Measurements from ENCODE around the gene TNNC1. TPM values are rescaled to one million over a fixed set of nuclear protein-coding genes. Genes with fewer than 3 reads are reported as not detected.

Gene TNNC1
- total RNA-seq, 1 experiment from 2014 or later = 5.6 TPM

GRCh38 chr3:52490939-52491526, 37.2 kb upstream of the TNNC1 start (continued):
- TF ChIP-seq, protein P1, sequence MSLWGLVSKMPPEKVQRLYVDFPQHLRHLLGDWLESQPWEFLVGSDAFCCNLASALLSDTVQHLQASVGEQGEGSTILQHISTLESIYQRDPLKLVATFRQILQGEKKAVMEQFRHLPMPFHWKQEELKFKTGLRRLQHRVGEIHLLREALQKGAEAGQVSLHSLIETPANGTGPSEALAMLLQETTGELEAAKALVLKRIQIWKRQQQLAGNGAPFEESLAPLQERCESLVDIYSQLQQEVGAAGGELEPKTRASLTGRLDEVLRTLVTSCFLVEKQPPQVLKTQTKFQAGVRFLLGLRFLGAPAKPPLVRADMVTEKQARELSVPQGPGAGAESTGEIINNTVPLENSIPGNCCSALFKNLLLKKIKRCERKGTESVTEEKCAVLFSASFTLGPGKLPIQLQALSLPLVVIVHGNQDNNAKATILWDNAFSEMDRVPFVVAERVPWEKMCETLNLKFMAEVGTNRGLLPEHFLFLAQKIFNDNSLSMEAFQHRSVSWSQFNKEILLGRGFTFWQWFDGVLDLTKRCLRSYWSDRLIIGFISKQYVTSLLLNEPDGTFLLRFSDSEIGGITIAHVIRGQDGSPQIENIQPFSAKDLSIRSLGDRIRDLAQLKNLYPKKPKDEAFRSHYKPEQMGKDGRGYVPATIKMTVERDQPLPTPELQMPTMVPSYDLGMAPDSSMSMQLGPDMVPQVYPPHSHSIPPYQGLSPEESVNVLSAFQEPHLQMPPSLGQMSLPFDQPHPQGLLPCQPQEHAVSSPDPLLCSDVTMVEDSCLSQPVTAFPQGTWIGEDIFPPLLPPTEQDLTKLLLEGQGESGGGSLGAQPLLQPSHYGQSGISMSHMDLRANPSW (CRISPR knock-in tag; conservative IDR thresholded peaks at IDR 0.05; ENCODE audit: low read depth) = no peak
- TF ChIP-seq ESRRA (CRISPR knock-in tag; IDR thresholded peaks at IDR 0.05; ENCODE audit: borderline replicate concordance) (no peak), SMAD3 (CRISPR knock-in tag; IDR thresholded peaks at IDR 0.05; ENCODE audit: borderline replicate concordance) (no peak), E2F5 (CRISPR knock-in tag; IDR thresholded peaks at IDR 0.05) (no peak), ATF3 (CRISPR knock-in tag; conservative IDR thresholded peaks at IDR 0.05) (no peak)

DNA sequence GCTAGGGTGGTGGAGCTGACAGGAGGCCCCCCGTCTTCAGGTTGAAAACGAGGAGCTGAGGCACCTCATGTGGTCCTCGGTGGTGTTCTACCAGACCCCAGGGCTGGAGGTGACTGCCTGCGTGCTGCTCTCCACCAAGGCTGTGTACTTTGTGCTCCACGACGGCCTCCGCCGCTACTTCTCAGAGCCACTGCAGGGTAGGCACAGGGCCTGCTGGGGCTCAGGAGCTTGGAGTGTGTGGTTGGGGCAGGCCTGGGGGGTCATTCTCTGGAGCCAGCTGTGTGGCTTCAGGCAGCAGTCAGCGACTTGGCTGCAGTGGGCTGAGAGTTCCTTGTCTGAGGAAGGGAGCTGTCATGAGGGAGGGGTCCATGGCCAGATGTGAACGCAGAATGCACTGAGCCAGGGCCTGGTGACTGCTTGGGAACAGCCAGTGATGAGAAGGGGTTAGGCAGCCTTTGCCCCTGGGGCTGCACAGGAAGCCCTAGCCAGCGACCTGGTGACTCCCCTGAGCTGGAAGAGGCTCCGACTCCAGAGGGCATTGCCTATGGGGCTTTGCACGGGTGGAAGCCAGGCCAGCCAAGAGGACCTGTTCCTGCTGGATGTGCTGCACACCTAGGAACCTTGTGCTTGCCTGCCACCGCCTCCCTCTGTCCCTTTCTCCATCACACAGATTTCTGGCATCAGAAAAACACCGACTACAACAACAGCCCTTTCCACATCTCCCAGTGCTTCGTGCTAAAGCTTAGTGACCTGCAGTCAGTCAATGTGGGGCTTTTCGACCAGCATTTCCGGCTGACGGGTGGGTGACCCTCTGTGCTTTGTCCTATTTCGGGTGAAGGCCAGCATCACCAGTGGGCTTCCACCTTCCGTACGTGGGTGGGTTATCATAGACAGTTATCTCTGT, 36.4 kb upstream of the TNNC1 start:
- Mint-ChIP-seq H3K4me3 (no peak overlapping the region), H3K36me3 (peaks cover 24% of the 10 kb centered on the region), H3K27me3 (ENCODE audit: low read depth) (no peaks in the 10 kb centered on the region), H3K9me3 (no peaks in the 10 kb centered on the region), H3K27ac (no peak overlapping the region), H3K4me1 (no peaks in the 10 kb centered on the region)
- DNase-seq (ENCODE audit: low spot score) = no peak
- POLR2A ChIA-PET = no interaction called here
- CTCF ChIA-PET = interaction anchor here (1.4 to 3.6 kb wide), 2 partner anchors 9 to 18 kb away, joined by 5 to 10 read pairs; no protein-coding TSS in a partner anchor
- ATAC-seq = no peak
- TF ChIP-seq, protein P2, sequence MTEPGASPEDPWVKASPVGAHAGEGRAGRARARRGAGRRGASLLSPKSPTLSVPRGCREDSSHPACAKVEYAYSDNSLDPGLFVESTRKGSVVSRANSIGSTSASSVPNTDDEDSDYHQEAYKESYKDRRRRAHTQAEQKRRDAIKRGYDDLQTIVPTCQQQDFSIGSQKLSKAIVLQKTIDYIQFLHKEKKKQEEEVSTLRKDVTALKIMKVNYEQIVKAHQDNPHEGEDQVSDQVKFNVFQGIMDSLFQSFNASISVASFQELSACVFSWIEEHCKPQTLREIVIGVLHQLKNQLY (CRISPR knock-in tag; IDR thresholded peaks at IDR 0.05) = no peak
- no peak for TF ChIP-seq JUN (CRISPR knock-in tag; IDR thresholded peaks at IDR 0.05)
- no peak for TF ChIP-seq GABPB1 (CRISPR knock-in tag; IDR thresholded peaks at IDR 0.05)
- TF ChIP-seq, protein P3, sequence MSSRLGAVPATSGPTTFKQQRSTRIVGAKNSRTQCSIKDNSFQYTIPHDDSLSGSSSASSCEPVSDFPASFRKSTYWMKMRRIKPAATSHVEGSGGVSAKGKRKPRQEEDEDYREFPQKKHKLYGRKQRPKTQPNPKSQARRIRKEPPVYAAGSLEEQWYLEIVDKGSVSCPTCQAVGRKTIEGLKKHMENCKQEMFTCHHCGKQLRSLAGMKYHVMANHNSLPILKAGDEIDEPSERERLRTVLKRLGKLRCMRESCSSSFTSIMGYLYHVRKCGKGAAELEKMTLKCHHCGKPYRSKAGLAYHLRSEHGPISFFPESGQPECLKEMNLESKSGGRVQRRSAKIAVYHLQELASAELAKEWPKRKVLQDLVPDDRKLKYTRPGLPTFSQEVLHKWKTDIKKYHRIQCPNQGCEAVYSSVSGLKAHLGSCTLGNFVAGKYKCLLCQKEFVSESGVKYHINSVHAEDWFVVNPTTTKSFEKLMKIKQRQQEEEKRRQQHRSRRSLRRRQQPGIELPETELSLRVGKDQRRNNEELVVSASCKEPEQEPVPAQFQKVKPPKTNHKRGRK (CRISPR knock-in tag; IDR thresholded peaks at IDR 0.05; ENCODE audit: borderline replicate concordance) = no peak
- no peak for TF ChIP-seq RELA (CRISPR knock-in tag; IDR thresholded peaks at IDR 0.05; ENCODE audit: borderline replicate concordance)
- no peak for TF ChIP-seq ZNF121 (CRISPR knock-in tag; IDR thresholded peaks at IDR 0.05)
- no peak for TF ChIP-seq ZNF232 (CRISPR knock-in tag; IDR thresholded peaks at IDR 0.05)
- TF ChIP-seq, protein P4, sequence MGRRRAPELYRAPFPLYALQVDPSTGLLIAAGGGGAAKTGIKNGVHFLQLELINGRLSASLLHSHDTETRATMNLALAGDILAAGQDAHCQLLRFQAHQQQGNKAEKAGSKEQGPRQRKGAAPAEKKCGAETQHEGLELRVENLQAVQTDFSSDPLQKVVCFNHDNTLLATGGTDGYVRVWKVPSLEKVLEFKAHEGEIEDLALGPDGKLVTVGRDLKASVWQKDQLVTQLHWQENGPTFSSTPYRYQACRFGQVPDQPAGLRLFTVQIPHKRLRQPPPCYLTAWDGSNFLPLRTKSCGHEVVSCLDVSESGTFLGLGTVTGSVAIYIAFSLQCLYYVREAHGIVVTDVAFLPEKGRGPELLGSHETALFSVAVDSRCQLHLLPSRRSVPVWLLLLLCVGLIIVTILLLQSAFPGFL (CRISPR knock-in tag; IDR thresholded peaks at IDR 0.05; ENCODE audit: borderline replicate concordance) = no peak
- TF ChIP-seq, protein P5, sequence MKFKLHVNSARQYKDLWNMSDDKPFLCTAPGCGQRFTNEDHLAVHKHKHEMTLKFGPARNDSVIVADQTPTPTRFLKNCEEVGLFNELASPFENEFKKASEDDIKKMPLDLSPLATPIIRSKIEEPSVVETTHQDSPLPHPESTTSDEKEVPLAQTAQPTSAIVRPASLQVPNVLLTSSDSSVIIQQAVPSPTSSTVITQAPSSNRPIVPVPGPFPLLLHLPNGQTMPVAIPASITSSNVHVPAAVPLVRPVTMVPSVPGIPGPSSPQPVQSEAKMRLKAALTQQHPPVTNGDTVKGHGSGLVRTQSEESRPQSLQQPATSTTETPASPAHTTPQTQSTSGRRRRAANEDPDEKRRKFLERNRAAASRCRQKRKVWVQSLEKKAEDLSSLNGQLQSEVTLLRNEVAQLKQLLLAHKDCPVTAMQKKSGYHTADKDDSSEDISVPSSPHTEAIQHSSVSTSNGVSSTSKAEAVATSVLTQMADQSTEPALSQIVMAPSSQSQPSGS (CRISPR knock-in tag; IDR thresholded peaks at IDR 0.05; ENCODE audit: borderline replicate concordance, low read depth) = no peak
- no peak for TF ChIP-seq ERG (CRISPR knock-in tag; IDR thresholded peaks at IDR 0.05)
- TF ChIP-seq MAX (CRISPR knock-in tag; IDR thresholded peaks at IDR 0.05) = no peak
- TF ChIP-seq IRF1 (CRISPR knock-in tag; IDR thresholded peaks at IDR 0.05) = no peak
- no peak for TF ChIP-seq KAT7 (CRISPR knock-in tag; IDR thresholded peaks at IDR 0.05; ENCODE audit: borderline replicate concordance)
- TF ChIP-seq ZSCAN18 (CRISPR knock-in tag; IDR thresholded peaks at IDR 0.05) = no peak
- TF ChIP-seq NR3C1 (CRISPR knock-in tag; conservative IDR thresholded peaks at IDR 0.05; ENCODE audit: low read depth) = no peak

Data from WTC11 (cell line).